Measurements from ENCODE around the gene RNF223.

DNA sequence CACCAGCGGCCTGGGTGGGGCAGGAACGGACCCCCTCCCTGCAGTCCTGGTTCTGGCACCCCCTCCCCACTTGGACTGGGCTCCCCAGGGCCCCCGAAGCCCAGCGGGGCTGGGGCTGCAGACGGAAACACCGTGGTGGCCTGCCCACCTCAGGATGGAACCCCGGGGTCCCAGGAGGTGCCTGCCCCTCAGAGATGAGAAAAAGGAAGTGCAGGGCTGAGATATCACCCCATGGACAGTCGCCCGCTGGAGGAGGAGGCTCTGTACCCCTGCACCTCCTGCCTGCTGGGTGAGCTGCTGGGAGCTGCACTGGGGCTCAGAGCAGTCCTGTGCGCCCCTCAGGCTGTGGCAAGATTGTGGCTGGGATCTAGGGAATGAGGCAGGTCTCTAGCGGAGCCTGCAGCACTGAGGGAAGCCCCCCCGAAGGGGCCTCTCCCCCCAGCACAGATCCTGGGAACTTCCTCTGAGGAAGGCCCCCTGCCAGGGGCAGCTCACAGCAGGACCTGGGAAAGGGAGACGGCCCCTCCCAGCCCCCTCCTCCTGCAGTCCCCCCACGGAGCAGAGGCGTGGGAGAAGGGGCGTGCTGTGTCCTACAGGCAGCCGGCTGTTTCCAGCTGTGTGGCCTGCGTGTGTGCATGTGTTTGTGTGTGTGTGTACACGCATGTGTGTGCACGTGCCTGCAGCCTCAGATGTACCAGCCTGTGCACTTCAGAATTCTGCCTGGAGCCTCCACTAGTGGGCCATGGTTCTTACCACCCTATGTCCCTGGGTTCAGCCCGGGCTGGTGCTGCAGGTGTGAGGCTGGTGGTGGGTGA, 47.3 kb downstream of the RNF223 start:
- TF ChIP-seq POLR2A (IDR thresholded peaks at IDR 0.05; ENCODE audit: low read depth, low read length): no peak
- TF ChIP-seq POLR2AphosphoS5 (IDR thresholded peaks at IDR 0.05; ENCODE audit: low read depth, low read length): no peak
- TF ChIP-seq PAX5 (IDR thresholded peaks at IDR 0.05; ENCODE audit: insufficient read depth, low read length, severe bottlenecking): no peak
- TF ChIP-seq TAF1 (IDR thresholded peaks at IDR 0.05; ENCODE audit: low read depth, low read length): no peak
- TF ChIP-seq POU2F2 (IDR thresholded peaks at IDR 0.05; ENCODE audit: low read depth, low read length): no peak

All from GM12891 (cell line).